HG02610 (cell line): ENCODE measurements around the gene SLC13A4.
"Not testable (repeated sequence)": the region's sequence is repeated elsewhere in the genome, so short reads cannot be mapped to it uniquely, and the experiment has no call there.

ENCODE experiments used
- ATAC-seq: cut with Tn5 transposase; IDR thresholded peaks from one replicate; pipeline ENCODE4 v1.9.1; 2021; ENCODE audit warnings: mild to moderate bottlenecking, moderate library complexity; ENCODE audit not compliant: unreplicated experiment

SLC13A4 gene

DNA sequence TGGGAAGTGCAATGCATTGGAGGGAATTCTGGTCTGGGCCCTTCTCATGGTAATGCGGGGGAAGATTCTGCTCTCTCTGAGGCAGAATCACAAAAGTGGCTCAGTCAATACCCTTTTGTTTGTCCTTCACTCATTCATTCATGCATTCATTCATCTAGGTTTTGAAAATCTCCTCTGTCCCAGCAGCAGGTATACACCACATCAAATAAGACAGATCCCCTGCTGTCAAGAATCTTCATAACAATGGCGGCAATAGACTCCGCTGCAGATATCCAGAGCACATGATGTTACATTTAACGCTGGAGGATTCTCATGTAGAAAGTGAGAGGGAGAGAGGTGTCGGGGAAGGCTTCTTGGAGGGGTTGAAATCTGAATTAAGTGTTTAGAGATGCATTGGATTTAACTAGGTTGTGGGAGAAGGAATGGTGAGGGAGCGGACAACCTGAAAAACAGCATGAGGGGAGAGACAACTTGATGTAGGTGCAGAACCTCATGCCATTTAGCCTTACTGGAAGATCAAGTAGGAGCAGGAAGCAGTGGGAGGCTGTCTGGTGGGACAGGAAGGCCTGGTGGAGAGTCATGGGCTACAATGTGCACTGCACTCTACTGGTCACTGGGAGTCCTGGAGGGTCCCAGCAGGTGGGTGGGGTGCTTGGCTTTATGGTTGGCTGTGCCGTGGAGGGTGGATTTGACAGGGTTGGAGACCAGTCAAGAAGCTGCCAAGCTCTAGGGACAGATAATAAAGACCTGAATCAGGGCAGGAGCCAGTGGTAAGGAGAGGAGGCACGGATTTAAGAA is 25.8 kb upstream of the SLC13A4 start:
- ATAC-seq = no peak

DNA sequence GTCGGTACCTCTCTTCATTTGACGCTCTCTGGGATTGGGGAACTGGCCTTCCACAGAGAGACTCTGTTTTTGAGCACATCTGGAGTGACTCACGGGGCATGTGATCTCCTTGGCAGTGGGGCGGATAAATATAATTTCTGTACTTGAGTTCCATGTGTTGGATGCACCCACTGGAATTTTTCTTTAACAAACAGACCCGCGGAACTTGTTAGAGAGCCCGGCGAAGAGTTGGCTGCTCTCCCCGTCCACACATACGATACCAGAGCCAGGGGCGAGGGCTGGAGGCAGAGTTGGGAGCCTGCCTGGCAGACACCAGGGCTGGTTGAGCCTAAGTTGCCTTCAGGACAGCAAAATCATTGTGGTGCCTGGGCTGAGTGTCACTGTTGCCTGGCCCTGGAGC is 20.8 kb upstream of the SLC13A4 start, which contains the start of gene FAM180A:
Gene FAM180A, minus strand, starts transcription at position 44 of the 400 bp plus-strand sequence. CDS start 233 bp downstream, outside the sequence.
- no peak for ATAC-seq

DNA sequence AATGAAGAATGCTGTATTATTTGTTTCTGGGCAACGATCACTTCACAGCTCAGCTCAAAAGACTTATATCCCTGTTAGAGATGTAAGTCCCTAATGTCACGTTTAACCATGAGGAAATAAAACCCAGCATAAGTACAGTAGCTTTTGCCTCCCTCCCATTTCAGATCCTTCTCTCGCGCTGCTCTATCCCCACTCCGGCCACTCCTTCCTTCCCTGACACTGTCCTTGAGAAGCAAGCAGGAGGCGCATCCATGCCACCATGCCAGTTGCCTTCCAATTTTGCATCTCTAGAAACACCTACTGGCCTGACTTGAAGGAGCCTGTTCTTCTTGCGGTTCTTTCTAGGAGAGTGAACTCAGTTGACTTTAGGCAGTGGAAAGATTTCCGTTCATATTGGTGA is 19.4 kb upstream of the SLC13A4 start:
- ATAC-seq = no peak

GRCh38 chr7:135745703-135746312 is 17.8 kb upstream of the SLC13A4 start:
- no peak for ATAC-seq

- ATAC-seq = no peak
Observed at GRCh38 chr7:135744938-135745702, 17.1 kb upstream of the SLC13A4 start.

- ATAC-seq = no peak
Observed at GRCh38 chr7:135743907-135744731, 16.1 kb upstream of the SLC13A4 start.

DNA sequence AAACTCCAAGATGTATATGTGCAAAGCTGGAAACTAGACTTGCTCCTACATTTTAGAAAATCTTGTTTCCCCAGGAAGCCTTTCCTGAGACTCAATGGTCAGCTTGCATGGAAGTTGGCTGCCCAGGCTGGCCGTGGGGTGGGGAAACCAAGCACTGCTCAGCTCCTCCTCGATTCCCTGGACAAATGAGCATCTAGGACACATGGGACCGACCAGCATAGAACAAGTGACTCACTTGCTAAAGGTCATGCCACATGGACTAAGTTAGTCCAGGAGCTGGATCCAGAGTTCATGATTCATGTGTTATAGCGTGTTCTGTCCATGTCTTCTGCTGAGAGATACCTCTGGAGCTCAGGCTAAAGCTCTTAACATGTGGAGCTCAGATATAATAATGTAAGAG is 14.4 kb upstream of the SLC13A4 start:
- ATAC-seq = no peak

GRCh38 chr7:135741905-135742304 is 13.9 kb upstream of the SLC13A4 start:
- no peak for ATAC-seq

DNA sequence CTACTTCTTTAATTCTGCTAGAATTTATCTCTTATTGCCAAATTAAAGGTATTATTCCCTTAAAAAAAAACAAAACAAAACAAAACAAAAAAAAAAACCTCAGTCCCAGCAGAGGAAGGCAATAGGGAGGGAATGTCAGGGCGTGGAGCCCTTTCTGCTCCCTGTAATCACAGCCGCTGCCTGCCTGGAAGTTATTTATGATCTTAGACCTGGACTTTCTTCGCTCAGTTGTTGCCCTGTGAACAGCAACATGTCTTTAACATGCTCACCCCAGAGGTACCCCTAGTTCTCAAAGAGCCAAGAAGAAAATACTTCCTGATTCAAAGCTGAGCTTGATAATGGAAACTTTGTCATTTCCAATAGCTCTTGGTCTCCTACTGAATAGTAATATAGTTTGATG is 12.9 kb upstream of the SLC13A4 start:
- ATAC-seq = no peak

GRCh38 chr7:135737306-135737647 is 9.3 kb upstream of the SLC13A4 start:
- not testable (repeated sequence) for ATAC-seq

DNA sequence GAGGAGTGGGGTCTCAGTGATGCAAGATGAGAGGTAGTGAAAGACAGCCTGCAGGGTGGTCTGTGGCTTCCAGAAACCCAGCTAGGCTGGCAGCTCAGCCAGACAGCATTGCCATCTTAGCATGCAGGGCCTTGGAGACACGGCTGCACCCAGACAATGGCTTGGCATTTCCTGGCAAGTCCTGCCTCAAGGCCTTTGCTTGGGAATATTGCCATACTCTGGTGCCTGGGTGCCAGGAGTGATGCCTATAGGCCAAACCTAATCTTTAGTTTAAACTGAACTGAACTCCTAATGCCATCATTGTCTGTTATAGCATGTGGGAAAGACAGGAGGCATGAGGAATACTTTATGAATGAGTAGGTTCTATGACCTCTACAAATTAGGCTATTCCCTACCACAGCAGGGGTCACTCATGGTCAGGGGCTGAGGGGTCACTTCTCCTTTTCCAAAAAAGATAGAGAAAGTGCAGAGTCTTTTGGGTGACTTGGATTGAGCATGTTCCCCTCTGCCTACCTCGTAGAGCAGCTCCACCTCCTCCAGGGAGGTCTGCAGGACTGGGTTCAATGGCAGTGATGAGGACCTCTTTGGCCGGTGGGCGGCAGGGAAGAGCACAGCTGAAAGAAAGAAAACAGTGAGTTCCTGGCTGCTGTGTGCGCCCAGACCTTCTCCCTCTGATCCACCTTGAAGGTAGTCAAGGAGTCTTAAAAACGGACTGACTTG is 8.8 kb upstream of the SLC13A4 start:
- no peak for ATAC-seq

- no peak for ATAC-seq
Observed at GRCh38 chr7:135734343-135734689, 6.3 kb upstream of the SLC13A4 start.

GRCh38 chr7:135733603-135734342 is 5.8 kb upstream of the SLC13A4 start:
- ATAC-seq = no peak

DNA sequence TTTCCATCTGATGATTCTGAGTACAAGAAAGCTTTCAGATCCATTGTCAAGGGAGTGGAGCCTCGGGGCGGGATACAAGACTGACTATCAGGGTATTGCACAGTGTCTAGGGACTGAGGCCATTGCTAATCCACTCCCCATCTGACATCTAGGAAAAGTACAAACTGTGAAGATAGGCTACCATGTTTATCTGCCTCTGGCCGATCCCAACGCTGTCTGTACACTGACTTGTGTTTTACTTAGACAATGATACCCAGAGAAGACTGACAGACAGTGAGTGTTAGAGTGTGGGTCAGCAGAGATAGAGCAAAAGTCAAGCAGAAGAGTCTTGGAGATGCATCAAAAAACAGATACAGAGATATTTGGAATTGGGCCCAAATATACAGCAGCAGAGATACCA is 3.1 kb upstream of the SLC13A4 start:
- no peak for ATAC-seq

- ATAC-seq = no peak
Observed at GRCh38 chr7:135729230-135729629, 1.2 kb upstream of the SLC13A4 start.

- ATAC-seq = no peak
Observed at GRCh38 chr7:135726911-135727673, 894 bp downstream of the SLC13A4 start.

DNA sequence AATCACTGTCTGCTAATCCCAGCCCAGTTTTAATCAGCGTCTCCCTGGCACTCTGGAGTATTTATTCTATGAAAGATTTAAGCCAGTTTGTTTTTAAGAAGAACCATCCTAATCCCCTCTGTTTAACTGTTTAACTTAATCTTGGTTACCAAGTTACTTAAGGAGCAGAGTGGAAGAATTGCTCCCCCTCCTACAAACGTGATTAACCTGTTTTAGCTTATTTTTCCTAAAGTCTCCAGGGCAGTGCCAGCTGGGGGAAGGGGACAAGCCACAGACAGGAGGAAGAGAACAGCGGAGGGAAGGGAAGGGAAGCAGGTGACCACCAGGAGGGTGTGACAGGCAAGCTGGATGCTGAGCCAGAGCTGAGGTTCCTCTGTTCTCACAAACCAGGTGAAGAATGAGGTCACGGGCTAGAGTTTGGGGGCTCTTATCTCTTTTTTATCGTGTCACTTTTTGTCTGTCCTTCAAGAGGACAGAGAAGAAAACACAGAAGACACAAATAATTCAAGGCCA is 1.7 kb downstream of the SLC13A4 start:
- no peak for ATAC-seq

GRCh38 chr7:135723411-135723810 is 4.6 kb downstream of the SLC13A4 start:
- ATAC-seq = no peak
